Measurements from ENCODE around the gene SOX6.

Gene SOX6

GRCh38 chr11:16293204-16293681 lies 63.1 kb downstream of the SOX6 start:
- H3K4me3 ChIP-seq (ENCODE audit: low read length) = no peak overlapping the region
- TF ChIP-seq, protein P1, sequence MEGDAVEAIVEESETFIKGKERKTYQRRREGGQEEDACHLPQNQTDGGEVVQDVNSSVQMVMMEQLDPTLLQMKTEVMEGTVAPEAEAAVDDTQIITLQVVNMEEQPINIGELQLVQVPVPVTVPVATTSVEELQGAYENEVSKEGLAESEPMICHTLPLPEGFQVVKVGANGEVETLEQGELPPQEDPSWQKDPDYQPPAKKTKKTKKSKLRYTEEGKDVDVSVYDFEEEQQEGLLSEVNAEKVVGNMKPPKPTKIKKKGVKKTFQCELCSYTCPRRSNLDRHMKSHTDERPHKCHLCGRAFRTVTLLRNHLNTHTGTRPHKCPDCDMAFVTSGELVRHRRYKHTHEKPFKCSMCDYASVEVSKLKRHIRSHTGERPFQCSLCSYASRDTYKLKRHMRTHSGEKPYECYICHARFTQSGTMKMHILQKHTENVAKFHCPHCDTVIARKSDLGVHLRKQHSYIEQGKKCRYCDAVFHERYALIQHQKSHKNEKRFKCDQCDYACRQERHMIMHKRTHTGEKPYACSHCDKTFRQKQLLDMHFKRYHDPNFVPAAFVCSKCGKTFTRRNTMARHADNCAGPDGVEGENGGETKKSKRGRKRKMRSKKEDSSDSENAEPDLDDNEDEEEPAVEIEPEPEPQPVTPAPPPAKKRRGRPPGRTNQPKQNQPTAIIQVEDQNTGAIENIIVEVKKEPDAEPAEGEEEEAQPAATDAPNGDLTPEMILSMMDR (conservative IDR thresholded peaks at IDR 0.05; ENCODE audit: low read length) = no peak
- DNase-seq (ENCODE audit: low read depth) = no peak

DNA sequence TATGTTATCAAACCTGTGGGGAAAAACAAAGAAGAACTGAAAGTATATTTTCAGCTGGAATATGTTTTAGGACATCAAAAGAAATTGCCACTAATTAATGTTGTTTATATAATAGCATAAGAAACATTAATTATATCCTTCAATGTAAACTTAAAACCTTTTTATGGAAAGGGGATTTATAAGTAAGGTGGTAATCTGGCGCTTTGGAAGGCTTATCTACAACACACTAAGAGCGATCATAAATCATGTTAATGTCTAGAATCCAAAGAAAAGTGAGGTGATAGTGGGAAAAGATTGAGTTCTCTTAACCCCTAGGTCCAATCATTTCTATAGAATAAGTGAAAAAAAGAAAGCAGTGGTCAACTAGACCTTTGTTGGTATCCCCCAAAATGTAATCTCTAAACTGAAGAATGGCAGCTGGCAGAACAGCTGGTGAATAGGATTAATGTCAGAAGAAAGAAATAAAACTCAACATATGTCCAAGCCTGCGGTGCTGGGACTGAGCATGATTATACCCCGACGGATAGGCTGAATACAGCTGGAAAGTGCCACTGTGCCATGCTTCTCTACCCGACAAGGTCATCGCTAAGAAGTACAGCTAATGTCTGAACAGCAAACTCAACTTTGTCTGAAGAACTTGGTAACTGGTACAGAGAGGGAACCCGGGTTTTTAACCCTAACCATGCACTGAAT lies 64.0 kb downstream of the SOX6 start:
- DNase-seq (ENCODE audit: low read depth) = no peak
- no peak overlapping the region for H3K4me3 ChIP-seq (ENCODE audit: low read length)
- TF ChIP-seq, protein P1 (conservative IDR thresholded peaks at IDR 0.05; ENCODE audit: low read length) = no peak

DNA sequence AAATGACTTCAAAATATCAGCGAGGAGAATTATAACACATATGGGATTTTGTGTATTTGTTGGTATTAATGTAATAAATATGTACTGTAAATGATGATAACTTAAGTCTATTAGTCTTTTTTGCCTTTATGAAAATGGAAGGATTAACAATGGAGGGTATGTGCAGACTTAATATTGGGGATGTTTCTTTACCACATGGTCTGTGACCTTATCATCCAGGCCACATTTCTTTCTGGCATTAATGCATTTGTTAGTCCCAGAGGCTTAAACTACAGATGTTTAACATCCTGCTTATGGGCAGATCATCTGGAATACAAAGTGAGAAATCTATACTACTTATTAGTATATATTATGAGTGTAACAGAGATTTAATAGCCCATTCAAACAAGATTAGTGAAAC lies 64.6 kb downstream of the SOX6 start:
- no peak for DNase-seq (ENCODE audit: low read depth)
- H3K4me3 ChIP-seq (ENCODE audit: low read length) = no peak overlapping the region
- TF ChIP-seq, protein P1 (conservative IDR thresholded peaks at IDR 0.05; ENCODE audit: low read length) = no peak

GRCh38 chr11:16289541-16289940 lies 66.8 kb downstream of the SOX6 start:
- no peak overlapping the region for H3K4me3 ChIP-seq (ENCODE audit: low read length)
- TF ChIP-seq, protein P1 (conservative IDR thresholded peaks at IDR 0.05; ENCODE audit: low read length) = no peak
- DNase-seq (ENCODE audit: low read depth) = no peak

DNA sequence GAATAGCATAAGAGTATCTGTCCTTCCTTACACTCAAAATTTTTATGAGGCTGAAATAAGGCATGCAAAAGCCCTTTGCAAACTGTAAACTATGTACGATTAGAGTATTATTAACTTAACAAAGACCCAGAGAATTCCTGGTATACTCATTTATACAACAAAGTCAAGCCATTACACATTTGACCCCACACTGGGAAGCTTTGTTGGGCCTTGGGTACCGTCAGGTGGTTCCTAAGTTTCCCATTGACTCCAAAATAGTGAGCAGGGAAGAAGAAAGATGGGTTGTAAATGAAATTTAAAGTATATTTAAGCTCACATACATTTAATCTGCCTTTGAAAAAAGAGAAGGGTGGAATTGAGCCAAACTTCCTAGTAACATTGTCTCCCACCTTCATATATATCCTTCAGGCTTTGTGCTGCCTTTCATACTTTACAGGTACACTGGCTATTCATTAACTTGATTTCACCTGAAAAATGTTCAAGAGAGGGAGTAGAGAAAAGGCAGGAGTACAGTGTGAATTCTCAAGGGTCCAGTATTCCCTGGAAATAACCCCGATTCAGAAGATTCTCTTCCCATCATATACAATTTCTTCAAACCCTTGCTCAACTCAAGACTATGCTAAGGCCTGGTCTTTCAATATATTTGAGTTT lies 68.6 kb downstream of the SOX6 start:
- TF ChIP-seq, protein P1 (conservative IDR thresholded peaks at IDR 0.05; ENCODE audit: low read length) = no peak
- H3K4me3 ChIP-seq (ENCODE audit: low read length) = no peak overlapping the region
- no peak for DNase-seq (ENCODE audit: low read depth)

DNA sequence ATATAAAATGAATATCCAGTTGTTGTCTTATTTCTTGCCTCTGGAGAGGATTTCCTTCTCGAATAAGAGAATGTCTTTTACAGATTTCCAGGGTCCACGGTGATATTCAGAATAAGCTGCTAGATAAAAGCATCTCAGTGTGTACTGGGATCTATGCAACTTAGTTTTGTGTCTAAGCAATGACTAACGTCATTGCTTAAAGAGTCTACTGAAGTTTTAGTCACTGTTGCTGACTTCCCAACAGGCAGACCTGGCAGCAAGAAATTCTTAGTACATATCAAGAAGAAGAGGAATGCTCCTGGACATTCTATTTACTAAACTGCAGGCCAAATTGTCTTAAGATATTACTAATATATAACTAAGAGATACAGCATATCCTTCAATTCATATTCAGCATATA lies 70.3 kb downstream of the SOX6 start:
- TF ChIP-seq, protein P1 (conservative IDR thresholded peaks at IDR 0.05; ENCODE audit: low read length) = no peak
- no peak overlapping the region for H3K4me3 ChIP-seq (ENCODE audit: low read length)
- no peak for DNase-seq (ENCODE audit: low read depth)

DNA sequence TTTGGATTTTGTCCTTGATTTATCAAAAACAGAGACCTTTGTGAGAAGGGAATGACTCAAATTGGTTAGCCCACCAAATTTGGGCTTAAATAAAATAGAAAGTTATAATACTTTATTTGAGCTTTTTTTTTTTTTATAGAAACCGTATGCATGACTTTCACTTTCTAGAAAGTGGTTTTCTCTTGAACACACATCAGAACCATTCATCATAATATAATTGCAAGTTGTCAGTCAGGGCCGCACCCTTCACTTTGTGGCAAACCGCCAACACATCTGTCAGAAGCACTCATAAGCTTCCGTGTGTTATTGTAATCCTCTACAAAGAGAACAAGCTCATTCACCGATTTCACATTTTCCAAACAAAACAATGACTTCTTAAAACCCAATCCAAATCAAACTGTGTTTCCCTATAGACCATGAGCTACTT lies 76.1 kb downstream of the SOX6 start:
- no peak overlapping the region for H3K4me3 ChIP-seq (ENCODE audit: low read length)
- no peak for DNase-seq (ENCODE audit: low read depth)
- TF ChIP-seq, protein P1 (conservative IDR thresholded peaks at IDR 0.05; ENCODE audit: low read length) = no peak
